Natural killer cell treated with Interleukin-12 subunit alpha and Interleukin-12 subunit beta and Interleukin-15 and Interleukin-18, amount 100 ng/mL, for 72 hours (primary cell): Measurements from ENCODE around the gene DNAH14. TPM values are rescaled to one million over a fixed set of nuclear protein-coding genes. Genes with fewer than 3 reads are reported as not detected.
"Not testable (repeated sequence)": the region's sequence is repeated elsewhere in the genome, so short reads cannot be mapped to it uniquely, and the experiment has no call there.

Experiments
- ATAC-seq, 2 donors: fragments of 150-1000 bp; cut with Tn5 transposase in 1 of 2; sonication (Bioruptor Pico), chemical (Tn5 transposase) in 1 of 2; 2 replicates each; pipeline ENCODE4 v1.10.0; 2021
- DNase-seq: peaks from one replicate; pipeline ENCODE4 v3.0.0; 2022; ENCODE audit warnings: low spot score
- H3K27ac Mint-ChIP-seq, 2 donors: 1 replicate in 1 of 2; 2 replicates in 1 of 2; pipeline ENCODE4 v1.8.0; 2022; ENCODE audit warnings: mixed read lengths in 2 of 2, mild to moderate bottlenecking in 1 of 2, moderate library complexity in 1 of 2
- H3K27me3 Mint-ChIP-seq, 2 donors: 1 replicate in 1 of 2; 2 replicates in 1 of 2; pipeline ENCODE4 v1.8.0; 2022; ENCODE audit warnings: mixed read lengths in 2 of 2
- H3K36me3 Mint-ChIP-seq: one replicate; pipeline ENCODE4 v1.8.0; 2022; ENCODE audit warnings: mixed read lengths
- H3K4me1 Mint-ChIP-seq, 2 donors: 1 replicate in 1 of 2; 2 replicates in 1 of 2; pipeline ENCODE4 v1.8.0; 2022; ENCODE audit warnings: low read depth in 2 of 2, mixed read lengths in 2 of 2, mild to moderate bottlenecking in 1 of 2
- H3K4me3 Mint-ChIP-seq: one replicate; pipeline ENCODE4 v1.8.0; 2022; ENCODE audit warnings: mixed read lengths
- H3K9me3 Mint-ChIP-seq: 2 replicates; pipeline ENCODE4 v1.8.0; 2022; ENCODE audit warnings: mixed read lengths
- total RNA-seq, 2 donors: library from RNA; stranded (reverse); gene quantifications; one replicate each; pipeline ENCODE4 v1.2.3, GENCODE V29; 2022

Gene DNAH14
- total RNA-seq, 2 donors from 2014 or later: 1.4 to 1.7 TPM

DNA sequence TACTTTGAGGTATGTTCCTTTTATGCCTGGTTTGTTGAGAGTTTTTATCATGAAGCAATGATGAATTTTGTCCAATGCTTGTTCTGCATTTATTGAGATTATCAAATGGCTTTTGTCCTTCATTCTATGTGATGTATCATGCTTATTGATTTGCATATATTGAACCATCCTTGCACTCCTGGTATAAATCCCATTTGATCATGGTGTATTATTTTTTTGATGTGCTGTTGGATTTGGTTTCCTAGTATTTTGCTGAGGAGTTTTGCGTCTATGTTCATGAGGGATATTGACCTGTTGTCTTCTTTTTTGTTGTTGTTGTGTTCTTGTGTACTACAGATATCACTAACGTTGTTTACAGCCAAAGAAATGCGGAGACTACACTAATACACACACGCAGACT, 4.1 kb downstream of the DNAH14 start:
- Mint-ChIP-seq H3K4me1 (no peaks in the 10 kb centered on the region), H3K9me3 (peaks cover 19% of the 10 kb centered on the region), H3K27ac (no peak overlapping the region), H3K36me3 (peaks cover 51% of the 10 kb centered on the region), H3K4me3 (no peak overlapping the region), H3K27me3 (peaks cover 15 to 32% of the 10 kb centered on the region in 2 donors)
- ATAC-seq (no peak), DNase-seq (no peak)

GRCh38 chr1:224938652-224939051, 9.2 kb downstream of the DNAH14 start:
- no peak for ATAC-seq
- DNase-seq: no peak
- H3K9me3 Mint-ChIP-seq: peaks cover 18% of the 10 kb centered on the region
- no peak overlapping the region for H3K4me3 Mint-ChIP-seq
- H3K4me1 Mint-ChIP-seq: no peaks in the 10 kb centered on the region
- peaks cover 0 to 16% of the 10 kb centered on the region in 2 donors for H3K27me3 Mint-ChIP-seq
- no peak overlapping the region for H3K27ac Mint-ChIP-seq
- peaks cover 34% of the 10 kb centered on the region for H3K36me3 Mint-ChIP-seq

- Mint-ChIP-seq H3K36me3 (peaks cover 22% of the 10 kb centered on the region), H3K9me3 (peaks cover 9% of the 10 kb centered on the region), H3K4me3 (no peak overlapping the region), H3K4me1 (no peaks in the 10 kb centered on the region), H3K27me3 (peaks cover 0 to 12% of the 10 kb centered on the region in 2 donors), H3K27ac (no peak overlapping the region)
- ATAC-seq (no peak), DNase-seq (no peak)
These were observed 10.5 kb downstream of the DNAH14 start for GRCh38 chr1:224939844-224940425.

DNA sequence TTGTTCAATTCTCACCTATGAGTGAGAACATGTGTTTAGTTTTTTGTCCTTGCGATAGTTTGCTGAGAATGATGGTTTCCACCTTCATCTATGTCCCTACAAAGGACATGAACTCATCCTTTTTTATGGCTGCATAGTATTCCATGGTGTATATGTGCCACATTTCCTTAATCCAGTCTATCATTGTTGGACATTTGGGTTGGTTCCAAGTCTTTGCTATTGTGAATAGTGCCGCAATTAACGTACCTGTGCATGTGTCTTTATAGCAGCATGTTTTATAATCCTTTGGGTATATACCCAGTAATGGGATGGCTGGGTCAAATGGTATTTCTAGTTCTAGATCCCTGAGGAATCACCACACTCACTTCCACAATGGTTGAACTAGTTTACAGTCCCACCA, 11.3 kb downstream of the DNAH14 start:
- peaks cover 20% of the 10 kb centered on the region for H3K36me3 Mint-ChIP-seq
- not testable (repeated sequence) for H3K27me3 Mint-ChIP-seq, H3K4me1 Mint-ChIP-seq

GRCh38 chr1:224945651-224946348, 16.3 kb downstream of the DNAH14 start:
- not testable (repeated sequence) for H3K27me3 Mint-ChIP-seq, DNase-seq, ATAC-seq, H3K27ac Mint-ChIP-seq, H3K36me3 Mint-ChIP-seq, H3K4me1 Mint-ChIP-seq, H3K9me3 Mint-ChIP-seq, H3K4me3 Mint-ChIP-seq

More for the DNA sequence above, 11.3 kb downstream of the DNAH14 start:
- H3K27ac Mint-ChIP-seq, DNase-seq, ATAC-seq, H3K9me3 Mint-ChIP-seq, H3K4me3 Mint-ChIP-seq: not testable (repeated sequence)

- H3K9me3 Mint-ChIP-seq, H3K27ac Mint-ChIP-seq, H3K4me3 Mint-ChIP-seq, H3K4me1 Mint-ChIP-seq, H3K36me3 Mint-ChIP-seq, H3K27me3 Mint-ChIP-seq, ATAC-seq, DNase-seq: not testable (repeated sequence)
These were observed 16.8 kb downstream of the DNAH14 start for GRCh38 chr1:224946349-224946691.

GRCh38 chr1:224957696-224958095, 28.2 kb downstream of the DNAH14 start:
- ATAC-seq: no peak
- Mint-ChIP-seq H3K4me3 (no peak overlapping the region), H3K4me1 (no peaks in the 10 kb centered on the region), H3K36me3 (no peaks in the 10 kb centered on the region), H3K27me3 (peaks cover 0 to 4% of the 10 kb centered on the region in 2 donors), H3K9me3 (no peaks in the 10 kb centered on the region), H3K27ac (no peak overlapping the region)
- DNase-seq: no peak

DNA sequence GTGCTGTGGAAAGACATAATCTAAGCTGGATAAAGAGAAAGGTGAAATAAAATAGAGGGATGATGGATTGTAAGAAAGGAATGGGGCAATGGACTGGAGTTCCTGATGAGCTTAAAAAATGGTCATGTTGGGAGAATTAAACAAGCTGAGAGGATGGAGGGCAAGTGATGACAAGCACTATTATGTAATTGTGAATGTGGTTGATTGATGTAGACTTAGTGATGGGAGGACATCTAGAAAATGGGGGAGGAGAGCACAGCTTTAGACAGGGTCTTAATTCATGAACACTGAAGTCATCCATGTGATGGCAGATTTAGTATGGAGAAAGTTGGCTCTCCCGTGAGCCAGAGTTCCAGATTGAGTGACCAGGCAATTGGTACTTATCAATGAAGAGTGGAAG, 29.0 kb downstream of the DNAH14 start:
- H3K9me3 Mint-ChIP-seq: no peaks in the 10 kb centered on the region
- H3K27ac Mint-ChIP-seq: no peak overlapping the region
- H3K27me3 Mint-ChIP-seq: peaks cover 0 to 4% of the 10 kb centered on the region in 2 donors
- no peaks in the 10 kb centered on the region for H3K4me1 Mint-ChIP-seq
- H3K36me3 Mint-ChIP-seq: no peaks in the 10 kb centered on the region
- no peak for ATAC-seq
- DNase-seq: no peak
- H3K4me3 Mint-ChIP-seq: no peak overlapping the region

DNA sequence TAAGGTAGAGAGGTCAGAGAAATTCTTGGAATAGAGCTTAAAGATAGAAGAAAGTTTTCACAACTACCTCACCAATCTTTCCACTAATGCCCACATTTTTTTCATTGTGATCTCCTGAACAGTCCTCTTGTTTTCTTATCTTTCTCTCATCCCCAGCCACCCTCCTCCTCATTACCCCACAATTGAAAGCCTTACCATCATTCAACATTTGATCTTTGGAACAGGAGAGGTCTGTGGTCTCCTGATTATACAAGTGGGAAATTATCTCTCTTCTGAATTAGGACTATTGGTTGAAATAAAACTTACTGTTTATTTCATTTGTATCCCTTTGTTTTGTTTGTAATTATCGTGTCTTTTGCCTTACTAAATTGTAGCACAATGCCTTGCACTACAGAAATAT, 29.6 kb downstream of the DNAH14 start:
- H3K9me3 Mint-ChIP-seq: no peaks in the 10 kb centered on the region
- peaks cover 0 to 4% of the 10 kb centered on the region in 2 donors for H3K27me3 Mint-ChIP-seq

GRCh38 chr1:224959656-224960055, 30.2 kb downstream of the DNAH14 start:
- ATAC-seq: no peak
- DNase-seq: no peak
- H3K36me3 Mint-ChIP-seq: no peaks in the 10 kb centered on the region
- H3K4me3 Mint-ChIP-seq: no peak overlapping the region
- H3K4me1 Mint-ChIP-seq: no peaks in the 10 kb centered on the region
- H3K27me3 Mint-ChIP-seq: peaks cover 0 to 4% of the 10 kb centered on the region in 2 donors
- no peaks in the 10 kb centered on the region for H3K9me3 Mint-ChIP-seq
- H3K27ac Mint-ChIP-seq: no peak overlapping the region

More for the DNA sequence above, 29.6 kb downstream of the DNAH14 start:
- H3K36me3 Mint-ChIP-seq: no peaks in the 10 kb centered on the region
- H3K27ac Mint-ChIP-seq: no peak overlapping the region
- ATAC-seq (no peak), DNase-seq (no peak)
- H3K4me1 Mint-ChIP-seq: no peaks in the 10 kb centered on the region
- no peak overlapping the region for H3K4me3 Mint-ChIP-seq

- ATAC-seq: peak in 1 of 2 donors; percentile 45
These were observed 50.7 kb downstream of the DNAH14 start for GRCh38 chr1:224980181-224980580.

DNA sequence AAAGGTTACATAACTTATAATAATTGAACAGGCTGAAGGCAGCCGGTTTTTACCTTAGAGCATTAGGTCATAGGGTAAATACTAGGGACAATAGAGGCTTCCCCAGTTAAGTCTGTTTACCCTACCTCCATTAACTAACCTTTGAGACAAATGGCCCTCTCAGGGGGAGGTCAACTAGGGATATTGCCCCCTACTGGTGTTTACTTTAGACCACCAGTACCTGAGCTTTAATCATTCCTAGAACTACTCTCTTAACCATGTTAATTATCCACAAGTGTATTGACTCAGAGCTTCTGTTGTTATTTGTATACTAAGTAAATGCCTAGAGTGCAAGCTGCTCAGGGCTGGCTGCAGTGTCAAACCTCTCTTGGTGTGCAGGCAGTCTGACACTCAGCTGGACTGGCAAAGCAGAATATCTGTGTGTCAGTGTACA, 52.5 kb downstream of the DNAH14 start:
- not testable (repeated sequence) for DNase-seq, H3K4me3 Mint-ChIP-seq, H3K27me3 Mint-ChIP-seq, ATAC-seq, H3K27ac Mint-ChIP-seq, H3K36me3 Mint-ChIP-seq, H3K4me1 Mint-ChIP-seq
- peaks cover 13% of the 10 kb centered on the region for H3K9me3 Mint-ChIP-seq

More at GRCh38 chr1:224980181-224980580, 50.7 kb downstream of the DNAH14 start:
- no peak for DNase-seq
- Mint-ChIP-seq H3K4me1 (no peaks in the 10 kb centered on the region), H3K4me3 (no peak overlapping the region), H3K36me3 (no peaks in the 10 kb centered on the region), H3K9me3 (peaks cover 14% of the 10 kb centered on the region), H3K27me3 (no peaks in the 10 kb centered on the region), H3K27ac (no peak overlapping the region)

DNA sequence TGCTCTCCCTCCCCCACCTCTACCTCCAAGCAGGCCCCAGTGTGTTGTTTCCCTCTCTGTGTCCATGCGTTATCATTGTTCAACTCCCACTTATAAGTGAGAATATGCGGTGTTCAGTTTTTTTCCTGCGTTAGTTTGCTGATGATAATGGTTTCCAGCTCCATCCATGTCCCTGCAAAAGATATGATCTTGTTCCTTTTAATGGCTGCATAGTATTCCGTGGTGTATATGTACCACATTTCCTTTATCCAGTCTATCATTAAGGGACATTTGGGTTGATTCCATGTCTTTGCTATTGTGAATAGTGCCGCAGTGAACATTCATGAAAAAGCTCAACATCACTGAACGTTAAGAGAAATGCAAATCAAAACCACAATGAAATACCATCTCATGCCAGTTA, 58.6 kb downstream of the DNAH14 start:
- Mint-ChIP-seq H3K4me1 (no peaks in the 10 kb centered on the region), H3K27me3 (no peaks in the 10 kb centered on the region)
- no peak for DNase-seq

GRCh38 chr1:224989615-224990014, 60.1 kb downstream of the DNAH14 start:
- Mint-ChIP-seq H3K36me3 (no peaks in the 10 kb centered on the region), H3K27ac (no peak overlapping the region), H3K27me3 (no peaks in the 10 kb centered on the region), H3K4me1 (no peaks in the 10 kb centered on the region), H3K4me3 (no peak overlapping the region), H3K9me3 (peaks cover 14% of the 10 kb centered on the region)
- ATAC-seq (no peak), DNase-seq (no peak)

More for the DNA sequence above, 58.6 kb downstream of the DNAH14 start:
- no peak overlapping the region for H3K27ac Mint-ChIP-seq
- ATAC-seq: no peak
- H3K9me3 Mint-ChIP-seq: peaks cover 24% of the 10 kb centered on the region
- H3K4me3 Mint-ChIP-seq: no peak overlapping the region
- H3K36me3 Mint-ChIP-seq: no peaks in the 10 kb centered on the region
